Right hindlimb (tissue), 1 donor: ENCODE data around the gene BRD1.
"Not testable (repeated sequence)": the region's sequence is repeated elsewhere in the genome, so short reads cannot be mapped to it uniquely, and the experiment has no call there.

Experiments used
- DNase-seq: peaks from one replicate; pipeline ENCODE4 v3.0.0-alpha.2; 2018

BRD1 gene

DNA sequence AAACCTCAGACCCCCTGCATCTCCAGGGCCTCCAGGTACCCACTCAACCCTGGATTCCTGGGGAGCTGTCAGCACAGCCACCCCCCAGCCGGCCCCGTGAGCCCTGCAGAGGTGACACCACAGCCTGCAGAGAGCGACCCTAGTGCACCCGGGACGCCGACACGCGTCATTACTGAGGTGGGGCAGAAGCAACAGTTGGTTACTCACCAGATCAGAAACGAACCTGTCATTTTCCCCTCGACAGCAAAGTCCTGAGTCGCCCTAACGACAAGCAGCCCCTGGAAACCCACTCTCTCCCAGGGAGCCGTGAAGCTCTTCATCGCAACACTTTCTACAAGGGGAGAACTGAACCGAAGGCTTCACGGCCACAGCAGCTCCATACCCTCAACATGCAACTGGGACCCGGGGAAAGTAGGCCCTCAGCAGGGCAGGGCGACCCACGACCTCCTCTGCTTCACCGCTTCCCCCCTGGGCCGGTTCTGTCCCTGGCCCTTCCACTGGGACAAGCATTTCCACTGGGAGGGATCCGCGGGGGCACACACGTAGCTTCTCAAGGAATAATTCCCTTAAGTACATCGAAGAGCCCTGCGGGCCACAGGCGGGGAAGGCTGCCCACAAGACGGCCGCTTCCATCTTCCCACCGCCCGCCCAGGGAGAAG, 1.6 kb downstream of the BRD1 start:
- DNase-seq, result no peak

DNA sequence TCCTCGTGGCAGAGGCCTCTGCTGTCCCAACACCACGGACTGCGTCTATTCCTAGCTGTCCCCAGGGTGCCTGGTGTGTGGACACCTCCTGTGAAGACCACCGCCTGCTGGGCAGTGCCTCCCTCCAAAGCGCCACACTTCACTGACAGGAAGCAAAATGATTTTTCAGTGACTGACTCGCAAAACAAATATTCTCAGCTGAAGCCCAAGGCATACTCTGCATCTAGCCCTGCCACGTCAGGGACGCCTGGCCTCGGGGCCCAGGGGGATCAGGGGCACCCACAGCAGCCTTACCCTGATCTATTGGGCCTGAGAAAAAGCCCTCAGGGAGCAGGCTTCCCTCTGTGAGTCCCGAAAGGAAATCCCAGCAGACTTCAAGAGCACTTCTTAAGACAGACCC, 2.2 kb downstream of the BRD1 start:
- DNase-seq, result no peak

DNA sequence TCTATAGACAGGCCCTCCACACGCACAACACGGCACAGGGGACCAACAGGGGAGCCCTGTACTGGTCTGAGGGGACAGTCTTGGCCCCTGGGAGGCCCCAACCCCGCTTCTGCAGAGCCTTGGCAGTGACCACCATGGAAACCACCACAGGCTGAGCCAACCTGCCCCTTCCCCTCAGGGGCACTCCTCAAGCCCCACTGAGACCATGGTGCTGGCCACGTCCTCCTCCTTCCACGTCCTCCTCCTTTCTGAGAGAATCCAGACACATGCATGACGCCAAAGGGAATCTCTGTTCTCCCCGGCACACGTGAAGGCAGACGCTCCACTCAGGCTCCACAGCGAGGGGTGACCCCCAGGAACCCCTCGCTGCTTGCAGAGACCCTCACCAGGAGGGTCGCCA, 2.7 kb downstream of the BRD1 start:
- no peak for DNase-seq

DNA sequence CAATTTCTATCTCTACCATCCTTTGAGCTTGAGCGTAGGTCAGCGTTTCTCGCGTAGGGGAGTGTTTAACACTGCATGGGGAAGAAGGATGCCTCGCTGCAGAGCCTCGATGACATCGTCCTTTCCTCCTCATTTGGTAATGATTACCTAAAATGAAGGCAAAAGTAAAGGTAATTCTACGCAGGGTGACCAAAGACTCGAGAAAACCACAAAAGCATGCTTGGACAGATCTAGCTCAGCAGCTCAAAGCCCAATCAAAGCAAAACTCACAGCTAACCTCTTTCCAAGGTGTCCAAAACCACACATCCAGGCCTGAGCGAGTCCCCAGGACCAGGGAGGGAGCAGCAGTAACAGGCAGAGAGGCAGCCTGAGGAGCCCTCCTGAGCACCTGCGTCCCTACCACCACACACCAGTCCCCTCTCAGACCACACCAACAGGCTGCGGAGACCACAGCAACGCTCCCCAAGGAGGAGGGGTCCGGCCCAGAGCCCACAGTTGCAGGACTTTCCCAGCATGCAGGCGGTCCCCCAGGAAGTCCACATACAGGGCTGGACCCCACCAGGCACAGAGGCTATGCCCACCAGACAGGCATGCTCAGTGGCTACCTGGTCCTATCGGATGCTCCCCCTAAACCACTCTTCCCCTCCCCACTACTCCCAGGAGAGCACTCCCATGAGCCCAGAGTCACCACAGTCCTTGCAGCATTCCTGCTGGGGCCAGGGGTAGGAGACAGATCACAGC, 3.3 kb downstream of the BRD1 start:
- DNase-seq, result no peak

DNA sequence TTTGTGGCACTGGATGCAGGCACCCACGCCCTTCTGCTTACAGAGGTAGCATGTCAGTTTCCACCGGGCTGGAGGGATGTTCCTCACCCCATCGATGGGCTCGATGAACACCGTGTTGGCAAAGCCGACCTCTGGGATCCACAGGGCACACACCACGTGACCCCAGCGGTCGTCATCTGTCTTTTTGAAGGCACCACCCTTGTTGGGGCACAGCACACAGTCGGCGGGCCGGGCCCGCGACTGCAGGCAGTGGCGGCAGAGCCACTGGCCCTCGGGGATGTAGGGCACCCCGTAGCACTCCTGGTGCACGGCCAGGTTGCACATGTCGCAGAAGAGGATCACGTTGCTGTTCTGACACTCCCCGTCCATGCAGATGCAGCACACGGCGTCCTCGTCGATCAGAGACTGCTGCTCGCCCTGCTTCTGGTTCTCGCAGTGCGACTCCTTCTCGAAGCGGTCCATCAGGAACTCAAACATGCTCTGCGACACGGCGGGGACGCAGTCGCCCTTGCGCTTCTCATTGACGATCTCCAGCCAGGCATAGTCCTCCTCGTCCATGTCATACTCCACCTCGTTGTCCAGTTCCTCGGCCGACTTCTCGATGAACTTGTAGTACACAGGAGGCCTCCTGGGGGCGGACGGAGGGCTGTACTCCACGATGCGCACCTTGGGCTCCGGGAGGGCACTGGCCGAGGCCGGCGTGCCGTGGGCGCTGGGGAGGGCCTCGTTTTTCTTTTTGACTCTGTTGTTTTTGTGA, 4.2 kb downstream of the BRD1 start:
- DNase-seq, result no peak

DNA sequence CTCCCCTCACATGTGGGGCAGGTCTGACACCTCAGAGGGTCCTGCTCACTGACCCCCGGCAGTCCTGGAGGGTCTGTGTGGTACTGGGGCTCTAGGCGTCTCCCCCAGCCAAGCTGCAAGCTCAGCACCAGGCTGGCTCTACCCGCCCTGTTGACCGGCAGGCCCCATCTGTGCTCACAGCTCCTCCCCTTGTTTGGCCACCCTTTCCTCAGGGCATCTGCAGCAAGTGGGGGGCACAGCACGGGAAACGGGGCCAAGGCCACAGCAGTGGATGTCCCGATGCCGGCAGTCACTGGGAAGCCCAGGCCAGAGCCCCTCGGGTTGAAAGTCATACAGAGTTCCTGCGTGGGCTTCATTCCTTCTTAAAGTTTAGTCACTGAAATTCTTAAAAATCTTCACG, 5.9 kb downstream of the BRD1 start:
- DNase-seq, result not testable (repeated sequence)

DNA sequence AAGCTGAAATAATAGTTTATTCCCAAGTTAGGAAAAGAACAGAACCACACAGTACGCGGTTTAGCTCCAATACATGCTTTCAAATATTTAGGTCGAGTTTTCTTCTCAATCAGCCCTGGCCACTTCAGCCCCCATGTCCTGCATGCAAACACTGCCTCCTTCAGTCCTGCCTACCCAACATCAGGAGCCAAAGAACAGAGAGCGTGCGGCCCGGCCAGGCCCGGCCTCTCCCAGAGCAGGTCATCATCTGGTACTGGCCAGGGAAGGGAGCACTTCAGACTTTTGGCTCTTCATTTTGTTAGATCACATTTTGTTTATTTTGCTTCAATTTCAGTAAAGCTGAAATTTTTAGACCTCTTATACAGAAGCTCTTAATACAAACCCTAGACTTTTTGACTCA, 6.7 kb downstream of the BRD1 start:
- no peak for DNase-seq

DNA sequence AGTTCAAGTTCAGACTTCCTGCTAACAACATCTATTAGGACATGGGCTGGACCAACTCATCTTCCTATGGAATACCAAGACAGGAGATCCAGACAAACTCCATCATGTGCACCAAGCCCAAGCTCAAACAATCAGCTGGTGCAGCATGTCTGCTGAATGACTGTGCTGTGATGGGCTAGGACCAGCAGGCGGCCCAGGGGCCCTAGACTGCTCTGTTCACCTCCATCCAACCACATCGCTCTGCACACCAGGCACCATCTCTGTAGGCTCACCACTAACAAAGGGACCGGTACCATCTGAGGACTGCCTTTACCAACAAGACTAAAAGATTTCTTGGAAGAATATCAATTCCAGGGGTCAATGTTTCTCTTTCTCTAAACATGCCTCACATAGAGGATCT, 10.3 kb downstream of the BRD1 start:
- DNase-seq, result no peak

DNA sequence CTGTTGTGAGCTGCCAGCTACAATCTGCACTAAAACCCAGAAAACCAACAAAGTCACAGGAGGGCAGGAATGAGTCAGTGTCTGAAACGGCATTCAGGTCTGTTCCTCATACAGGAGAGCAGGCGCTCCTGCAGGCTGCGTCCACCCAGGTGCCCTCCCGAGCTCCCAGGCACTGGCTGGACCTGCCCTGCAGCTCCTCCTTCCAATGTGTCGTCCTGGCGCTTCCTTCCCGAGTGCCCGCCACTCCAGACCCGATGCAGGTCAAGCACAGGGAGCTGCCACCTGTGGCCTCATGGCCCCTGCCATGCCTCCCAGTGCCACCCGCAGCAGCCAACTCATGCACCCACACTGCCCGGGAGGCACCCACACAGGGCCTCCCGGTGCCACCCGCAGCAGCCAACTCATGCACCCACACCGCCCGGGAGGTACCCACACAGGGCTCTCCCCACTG, 12.0 kb downstream of the BRD1 start:
- no peak for DNase-seq

DNA sequence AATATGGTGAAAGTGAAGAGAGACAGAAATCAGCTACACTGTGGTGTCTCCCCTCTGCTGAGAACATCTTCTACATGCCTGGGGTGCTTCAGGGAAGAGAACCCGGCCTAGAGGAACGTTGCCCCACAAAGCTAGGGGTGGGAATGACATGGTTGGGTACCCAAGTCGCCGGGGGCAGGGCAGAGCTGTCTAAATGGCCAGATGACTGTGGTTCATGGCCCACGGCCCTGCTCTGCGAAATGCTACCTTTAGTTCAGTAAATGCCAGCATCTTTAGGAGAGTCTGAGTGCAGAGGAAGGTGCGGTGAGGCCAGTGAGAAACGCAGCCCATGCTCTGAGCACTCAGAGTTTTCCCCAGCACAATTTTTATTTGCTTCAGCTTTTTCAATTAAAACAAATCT, 12.8 kb downstream of the BRD1 start:
- DNase-seq, result no peak

DNA sequence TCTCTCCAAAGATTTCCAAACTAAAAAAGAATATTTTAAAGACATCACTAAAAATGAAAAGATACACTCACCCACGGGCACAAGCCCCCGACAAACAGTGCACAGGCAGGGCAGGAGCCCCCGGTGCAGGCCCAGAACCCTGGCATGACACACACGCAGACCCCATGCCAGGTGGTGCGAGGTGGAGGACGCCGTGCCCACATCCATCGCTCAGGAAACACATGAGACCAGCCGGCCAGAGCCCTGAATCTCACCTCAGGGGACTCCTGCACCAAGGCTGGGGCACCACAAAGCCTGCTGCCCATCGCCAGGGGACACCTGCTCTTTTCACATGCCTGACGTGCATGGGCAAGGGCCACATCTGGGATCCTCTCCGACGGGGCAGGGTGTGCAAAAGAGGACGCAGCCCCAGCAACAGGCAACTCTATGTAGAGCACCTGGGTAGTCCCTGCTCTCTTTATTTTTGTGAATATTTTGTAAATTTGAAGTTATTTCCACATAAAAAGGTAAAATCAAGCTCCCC, 13.4 kb downstream of the BRD1 start:
- no peak for DNase-seq

DNA sequence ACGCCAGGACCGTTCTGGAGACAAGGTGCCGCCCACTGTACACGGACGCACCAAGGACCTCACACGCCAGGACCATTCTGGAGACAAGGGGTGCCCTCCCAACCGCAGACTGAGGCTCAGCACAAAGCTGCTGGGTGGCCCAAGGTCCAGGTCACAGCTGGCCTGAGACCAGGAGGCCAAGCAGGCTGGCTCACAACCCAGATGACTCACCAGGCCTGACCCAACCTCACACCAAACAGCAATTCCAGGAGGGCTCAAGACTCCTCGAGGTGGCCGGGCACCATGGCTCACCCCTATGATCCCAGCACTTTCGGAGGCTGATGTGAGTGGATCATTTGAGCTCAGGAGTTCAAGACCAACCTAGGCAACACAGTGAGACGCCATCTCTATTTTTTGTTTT, 14.8 kb downstream of the BRD1 start:
- no peak for DNase-seq

DNA sequence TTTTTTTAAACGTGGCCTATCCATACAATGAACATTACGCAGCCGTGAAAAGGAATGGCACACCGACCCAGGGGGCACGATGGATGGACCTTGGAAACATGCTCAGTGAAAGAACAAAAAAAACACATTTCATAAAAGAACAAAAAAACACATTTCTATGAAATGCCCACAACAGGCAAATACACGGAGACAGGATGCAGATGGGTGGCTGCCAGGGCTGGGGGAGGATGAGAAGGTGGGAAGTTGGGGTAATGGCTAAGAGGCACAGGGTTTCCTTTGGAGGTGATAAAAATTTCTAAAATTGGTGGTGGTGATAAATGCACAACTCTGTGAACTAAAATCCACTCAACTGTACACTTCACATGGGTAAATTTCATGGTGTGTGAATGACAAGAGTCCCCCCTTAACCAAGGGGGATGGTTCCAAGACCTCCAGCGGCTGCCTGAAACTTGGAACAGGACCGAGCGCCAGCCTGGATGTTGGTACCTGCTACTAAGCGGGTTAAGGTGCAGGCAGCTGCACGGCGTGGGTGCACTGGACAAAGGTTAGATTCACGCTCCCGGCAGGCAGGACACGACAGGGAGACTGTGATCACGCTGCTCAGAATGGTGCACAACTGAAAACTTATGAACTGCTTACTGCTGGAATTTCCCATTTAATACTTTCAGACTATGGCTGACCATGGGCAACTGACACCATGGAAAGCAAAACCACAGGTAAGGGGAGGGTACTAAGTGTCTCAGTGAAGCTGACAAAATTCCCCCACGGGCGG, 16.5 kb downstream of the BRD1 start:
- no peak for DNase-seq

DNA sequence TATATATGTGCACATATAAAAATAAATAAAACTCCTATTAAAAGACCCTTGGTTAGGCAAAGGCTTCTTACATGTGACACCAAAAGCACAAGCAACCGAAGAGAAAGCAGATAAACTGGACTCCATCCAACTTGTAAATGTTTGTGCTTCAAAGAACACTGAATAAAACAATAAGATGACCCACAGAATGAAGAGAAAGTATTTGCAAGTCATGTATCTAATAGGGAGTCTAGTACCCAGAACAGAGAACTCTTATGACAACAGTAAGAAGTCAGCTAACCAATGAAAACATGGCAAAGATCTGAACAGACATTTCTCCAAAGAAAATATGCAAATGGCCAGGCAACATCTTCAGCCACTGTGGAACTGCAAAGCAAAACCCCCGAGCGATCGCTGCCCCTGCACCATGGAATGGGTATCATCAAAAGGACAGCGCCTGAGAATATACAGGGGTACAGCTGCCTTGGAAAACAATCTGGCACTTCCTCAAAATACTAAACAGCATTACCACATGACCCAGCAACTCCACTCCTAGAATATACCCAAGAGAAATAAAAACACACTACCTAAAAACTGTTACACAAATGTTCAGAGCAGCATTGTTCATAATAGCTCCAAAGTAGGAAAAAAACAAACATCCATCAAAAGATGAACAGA, 17.2 kb downstream of the BRD1 start:
- no peak for DNase-seq

DNA sequence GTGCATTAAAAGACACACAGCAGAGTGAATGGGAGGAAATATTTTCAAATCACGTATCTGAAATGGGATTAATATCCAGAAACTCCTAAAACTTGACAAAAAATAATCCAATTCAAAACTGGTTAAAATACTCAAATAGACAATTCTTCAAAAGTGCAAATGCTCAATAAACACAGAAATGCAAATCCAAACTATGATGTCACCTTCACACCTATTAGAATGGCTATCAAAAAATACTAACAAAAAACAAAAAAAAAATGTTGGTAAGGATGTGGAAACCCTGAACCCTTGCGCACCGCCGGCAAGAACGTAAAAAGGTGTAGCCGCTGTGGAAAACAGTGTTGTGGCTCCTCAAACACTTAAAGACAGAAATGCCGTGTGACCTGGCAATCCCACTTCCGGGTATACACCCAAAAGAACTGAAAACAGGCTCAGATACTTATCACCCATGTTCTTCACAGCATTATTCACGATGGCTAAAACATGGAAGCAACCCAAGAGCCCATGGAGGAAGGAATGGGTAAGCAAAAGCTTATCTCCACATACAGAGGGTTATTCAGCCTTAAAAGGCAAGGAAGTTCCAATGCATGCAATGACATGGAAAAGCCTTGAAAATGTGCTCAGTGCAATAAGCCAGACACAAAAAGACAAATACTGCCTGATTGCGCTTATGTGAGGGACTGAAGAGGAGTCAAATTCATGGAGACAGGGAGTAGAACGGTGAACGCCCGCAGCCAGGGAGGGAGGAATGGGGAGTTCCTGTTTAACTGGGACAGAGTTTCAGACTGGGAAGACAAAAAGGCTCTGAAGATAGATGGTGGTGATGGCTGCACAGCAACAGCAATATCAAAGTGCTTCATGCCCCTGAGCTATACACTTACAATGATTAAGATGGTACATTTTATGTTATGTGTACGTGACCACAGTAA, 19.6 kb downstream of the BRD1 start:
- DNase-seq, result no peak

DNA sequence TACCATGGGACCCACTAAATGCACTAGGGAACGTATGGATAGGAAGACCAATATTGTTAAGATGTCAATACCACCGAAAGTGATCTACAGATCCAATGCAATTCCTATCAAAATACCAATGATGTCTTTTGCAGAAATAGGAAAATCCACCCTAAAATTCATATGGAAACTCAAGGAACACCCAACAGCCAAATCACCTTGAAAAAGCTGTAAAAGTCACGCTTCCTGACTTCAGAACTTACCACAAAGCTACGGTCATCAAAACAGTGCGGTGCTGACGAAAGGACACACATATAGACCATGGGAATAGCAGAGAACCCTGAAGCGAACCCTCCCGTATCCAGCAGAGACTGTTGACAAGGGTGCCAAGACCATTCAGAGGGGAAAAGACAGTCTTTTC, 20.5 kb downstream of the BRD1 start:
- DNase-seq, result no peak

DNA sequence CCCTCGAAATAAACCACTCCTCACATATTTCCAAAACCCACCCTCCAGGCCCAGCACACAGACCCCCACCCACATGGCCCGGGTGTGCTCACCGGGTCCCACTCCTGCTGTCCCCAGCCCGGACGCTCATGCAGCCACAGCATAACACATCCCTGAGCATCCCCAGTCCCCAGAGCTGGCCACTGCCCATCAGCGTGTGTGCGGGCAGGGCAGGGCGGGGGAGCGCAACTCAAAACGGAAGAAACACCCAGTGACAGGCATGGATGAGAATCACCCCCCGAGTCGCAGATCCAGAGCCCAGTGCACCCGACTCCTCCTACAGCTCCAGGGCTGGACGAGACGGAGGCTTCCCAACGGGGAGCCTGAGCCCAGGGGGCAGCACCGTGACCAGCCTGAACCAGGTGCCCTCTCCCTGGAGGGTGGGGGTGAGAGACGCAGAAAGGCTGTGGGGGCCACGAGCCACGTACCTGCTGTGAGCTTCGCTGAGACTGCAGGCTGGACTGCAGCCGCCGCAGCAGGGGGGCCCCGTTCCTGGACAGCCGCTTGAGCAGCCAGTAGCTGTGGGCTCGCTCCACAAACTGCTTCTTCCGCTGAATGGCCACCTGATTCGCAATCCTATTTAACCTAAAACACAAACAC, 23.8 kb downstream of the BRD1 start:
- DNase-seq, result no peak

DNA sequence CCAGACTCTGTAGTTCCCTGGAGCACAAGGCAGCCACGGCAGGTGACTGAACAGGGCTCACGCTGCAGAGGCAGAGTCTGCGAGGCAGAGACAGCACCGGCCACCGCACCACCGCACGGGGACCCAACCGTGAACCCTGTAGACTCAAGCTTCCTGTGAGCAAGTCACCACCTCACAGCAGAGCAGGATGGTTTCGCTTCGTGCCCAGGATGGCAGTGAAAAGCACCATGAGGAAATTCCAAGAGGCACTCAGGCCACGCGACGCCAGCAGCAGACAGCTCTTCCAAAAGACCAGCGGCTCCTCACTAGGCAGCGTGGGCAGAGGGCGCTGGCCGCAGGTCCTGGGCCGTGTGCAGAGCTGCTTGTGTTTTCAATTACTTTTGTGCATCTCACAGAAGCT, 24.5 kb downstream of the BRD1 start:
- no peak for DNase-seq

DNA sequence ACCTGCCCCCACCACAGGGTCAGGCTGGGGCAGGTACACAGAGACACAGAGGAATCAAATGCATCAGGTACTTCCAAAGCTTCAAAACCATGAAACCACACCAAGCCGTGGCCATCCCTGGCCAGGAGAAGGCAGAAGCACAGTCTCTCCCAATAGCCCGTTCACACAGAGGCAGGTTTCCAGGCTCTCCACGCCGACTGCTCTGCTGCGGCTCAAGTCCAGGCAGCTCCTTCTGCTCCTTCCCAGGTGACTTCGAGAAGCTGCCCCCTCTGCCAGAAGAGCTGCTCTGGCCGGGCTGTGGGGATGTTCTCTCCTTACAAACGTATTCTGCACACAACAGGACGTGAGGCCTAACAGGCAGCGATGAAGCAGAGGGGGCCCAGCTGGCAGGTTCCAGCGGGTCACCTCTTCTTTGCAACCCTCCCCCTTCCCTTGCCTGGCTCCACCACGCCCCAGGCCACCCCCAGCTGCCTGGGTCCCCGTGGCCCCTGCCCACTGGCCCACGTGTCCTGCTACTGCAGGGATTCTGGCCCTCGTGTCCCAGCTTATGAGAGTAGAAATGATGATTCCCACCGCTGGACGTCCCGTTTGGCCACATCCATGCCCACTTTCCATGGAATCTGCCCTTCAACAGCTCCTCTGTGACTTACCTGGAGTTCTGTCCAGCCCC, 26.1 kb downstream of the BRD1 start:
- DNase-seq, result no peak
